ENCODE results near the gene RNF222. TPM values are rescaled to one million over a fixed set of nuclear protein-coding genes. Genes with fewer than 3 reads are reported as not detected.
"Not testable (repeated sequence)": the region's sequence is repeated elsewhere in the genome, so short reads cannot be mapped to it uniquely, and the experiment has no call there.

Gene RNF222
- total RNA-seq, 4 donors from 2014 or later = 13.4 to 16.3 (median 15.0) TPM

- DNase-seq (ENCODE audit: low spot score in 2 of 2) = peak; percentile 99
- WGBS, 2 donors = 0 to 1% methylated on average over 22 to 29 of the region's 55 CpGs
- TF ChIP-seq POLR2A (IDR thresholded peaks at IDR 0.05) (peak in 1 of 2 donors; percentile 61), CTCF (IDR thresholded peaks at IDR 0.05) (peak in 1 of 3 donors; percentile 98)
- H3K4me3 ChIP-seq (ENCODE audit: low read depth, poor library complexity, severe bottlenecking) = peak within 1 kb of the TSS; percentile 79
- intact Hi-C loops (cut with DNase I; ENCODE audit: low total_unique reads) = no loop called here
These were observed 14.3 kb downstream of the RNF222 start, which contains the start of gene RPL26 for GRCh38 chr17:8383143-8383822. Gene RPL26, minus strand, starts transcription at chr17:8383193. Its CDS starts 883 bp downstream, at chr17:8382310.

- TF ChIP-seq CTCF (IDR thresholded peaks at IDR 0.05) (no peak), POLR2A (IDR thresholded peaks at IDR 0.05) (no peak)
- H3K4me3 ChIP-seq (ENCODE audit: low read depth, poor library complexity, severe bottlenecking) = peak overlapping the region; percentile 75
- WGBS, 2 donors = 0 to 1% methylated on average over 15 of the region's 15 CpGs
- DNase-seq (ENCODE audit: low spot score in 2 of 2) = no peak
- intact Hi-C loops (cut with DNase I; ENCODE audit: low total_unique reads) = no loop called here
These were observed 14.8 kb downstream of the RNF222 start for GRCh38 chr17:8382880-8383142.

- DNase-seq (ENCODE audit: low spot score in 2 of 2) = no peak
- WGBS, 2 donors = 12 to 15% methylated on average over 27 of the region's 27 CpGs
- TF ChIP-seq POLR2A (IDR thresholded peaks at IDR 0.05) = no peak
- no peak for TF ChIP-seq CTCF (IDR thresholded peaks at IDR 0.05)
- peak overlapping the region; percentile 75 for H3K4me3 ChIP-seq (ENCODE audit: low read depth, poor library complexity, severe bottlenecking)
- intact Hi-C loops (cut with DNase I; ENCODE audit: low total_unique reads) = no loop called here
These were observed 15.4 kb downstream of the RNF222 start for GRCh38 chr17:8382052-8382879.

GRCh38 chr17:8380049-8380448 lies 17.6 kb downstream of the RNF222 start:
- intact Hi-C loops (cut with DNase I; ENCODE audit: low total_unique reads) = no loop called here
- no peak for TF ChIP-seq POLR2A (IDR thresholded peaks at IDR 0.05)
- TF ChIP-seq CTCF (IDR thresholded peaks at IDR 0.05) = no peak
- 50 to 61% methylated on average over 3 of the region's 3 CpGs for WGBS, 2 donors
- H3K4me3 ChIP-seq (ENCODE audit: low read depth, poor library complexity, severe bottlenecking) = no peak overlapping the region
- no peak for DNase-seq (ENCODE audit: low spot score in 2 of 2)

GRCh38 chr17:8378117-8378516 lies 19.5 kb downstream of the RNF222 start:
- DNase-seq (ENCODE audit: low spot score in 2 of 2); intact Hi-C loops (cut with DNase I; ENCODE audit: low total_unique reads); H3K4me3 ChIP-seq (ENCODE audit: low read depth, poor library complexity, severe bottlenecking): not testable (repeated sequence)
- 78 to 79% methylated on average over 8 of the region's 8 CpGs for WGBS, 2 donors

GRCh38 chr17:8377422-8377821 lies 20.2 kb downstream of the RNF222 start:
- DNase-seq (ENCODE audit: low spot score in 2 of 2) = no peak
- 88 to 93% methylated on average over 4 of the region's 4 CpGs for WGBS, 2 donors
- no peak overlapping the region for H3K4me3 ChIP-seq (ENCODE audit: low read depth, poor library complexity, severe bottlenecking)
- TF ChIP-seq CTCF (IDR thresholded peaks at IDR 0.05) (no peak), POLR2A (IDR thresholded peaks at IDR 0.05) (no peak)
- intact Hi-C loops (cut with DNase I; ENCODE audit: low total_unique reads) = no loop called here

Data from lower leg skin (tissue), 4 donors.